ENCODE data around the gene MANSC4. TPM values are rescaled to one million over a fixed set of nuclear protein-coding genes. Genes with fewer than 3 reads are reported as not detected.
A peak's percentile ranks its signal among the peaks of the same experiment; 100 is the strongest.

The MANSC4 gene
- total and polyA plus RNA-seq, 2 of the 13 experiments (the other 11 are each of a cell fraction or from before 2014, with no cell fraction given) = not detected

DNA sequence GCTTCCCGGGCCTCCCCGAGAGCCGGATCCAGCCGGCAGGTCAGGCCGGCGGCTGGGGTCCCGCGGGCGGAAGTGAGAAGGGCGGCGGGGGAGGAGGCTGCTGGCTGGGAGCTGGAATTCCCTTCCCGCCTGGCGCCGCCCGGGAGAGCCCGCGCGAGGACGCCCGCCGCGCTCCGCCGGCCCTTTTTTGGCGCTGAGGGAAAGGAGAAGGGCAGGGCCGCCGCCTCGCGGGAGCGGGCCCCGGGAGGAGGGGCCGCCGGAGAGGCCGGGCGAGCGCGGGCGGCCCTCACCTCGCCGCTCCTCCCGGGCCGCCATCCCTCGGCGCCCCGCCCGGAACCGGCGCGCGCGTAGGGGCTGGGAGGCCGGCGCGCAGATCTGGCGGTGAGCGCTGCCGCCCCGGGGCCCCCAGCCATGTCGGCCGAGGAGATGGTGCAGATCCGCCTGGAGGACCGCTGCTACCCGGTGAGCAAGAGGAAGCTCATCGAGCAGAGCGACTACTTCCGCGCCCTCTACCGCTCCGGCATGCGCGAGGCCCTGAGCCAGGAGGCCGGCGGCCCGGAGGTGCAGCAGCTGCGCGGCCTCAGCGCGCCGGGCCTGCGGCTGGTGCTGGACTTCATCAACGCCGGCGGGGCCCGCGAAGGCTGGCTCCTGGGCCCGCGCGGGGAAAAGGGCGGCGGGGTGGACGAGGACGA lies at the start of gene MANSC4, which contains the start of gene KLHL42 (continued):
- TF ChIP-seq, protein P1, sequence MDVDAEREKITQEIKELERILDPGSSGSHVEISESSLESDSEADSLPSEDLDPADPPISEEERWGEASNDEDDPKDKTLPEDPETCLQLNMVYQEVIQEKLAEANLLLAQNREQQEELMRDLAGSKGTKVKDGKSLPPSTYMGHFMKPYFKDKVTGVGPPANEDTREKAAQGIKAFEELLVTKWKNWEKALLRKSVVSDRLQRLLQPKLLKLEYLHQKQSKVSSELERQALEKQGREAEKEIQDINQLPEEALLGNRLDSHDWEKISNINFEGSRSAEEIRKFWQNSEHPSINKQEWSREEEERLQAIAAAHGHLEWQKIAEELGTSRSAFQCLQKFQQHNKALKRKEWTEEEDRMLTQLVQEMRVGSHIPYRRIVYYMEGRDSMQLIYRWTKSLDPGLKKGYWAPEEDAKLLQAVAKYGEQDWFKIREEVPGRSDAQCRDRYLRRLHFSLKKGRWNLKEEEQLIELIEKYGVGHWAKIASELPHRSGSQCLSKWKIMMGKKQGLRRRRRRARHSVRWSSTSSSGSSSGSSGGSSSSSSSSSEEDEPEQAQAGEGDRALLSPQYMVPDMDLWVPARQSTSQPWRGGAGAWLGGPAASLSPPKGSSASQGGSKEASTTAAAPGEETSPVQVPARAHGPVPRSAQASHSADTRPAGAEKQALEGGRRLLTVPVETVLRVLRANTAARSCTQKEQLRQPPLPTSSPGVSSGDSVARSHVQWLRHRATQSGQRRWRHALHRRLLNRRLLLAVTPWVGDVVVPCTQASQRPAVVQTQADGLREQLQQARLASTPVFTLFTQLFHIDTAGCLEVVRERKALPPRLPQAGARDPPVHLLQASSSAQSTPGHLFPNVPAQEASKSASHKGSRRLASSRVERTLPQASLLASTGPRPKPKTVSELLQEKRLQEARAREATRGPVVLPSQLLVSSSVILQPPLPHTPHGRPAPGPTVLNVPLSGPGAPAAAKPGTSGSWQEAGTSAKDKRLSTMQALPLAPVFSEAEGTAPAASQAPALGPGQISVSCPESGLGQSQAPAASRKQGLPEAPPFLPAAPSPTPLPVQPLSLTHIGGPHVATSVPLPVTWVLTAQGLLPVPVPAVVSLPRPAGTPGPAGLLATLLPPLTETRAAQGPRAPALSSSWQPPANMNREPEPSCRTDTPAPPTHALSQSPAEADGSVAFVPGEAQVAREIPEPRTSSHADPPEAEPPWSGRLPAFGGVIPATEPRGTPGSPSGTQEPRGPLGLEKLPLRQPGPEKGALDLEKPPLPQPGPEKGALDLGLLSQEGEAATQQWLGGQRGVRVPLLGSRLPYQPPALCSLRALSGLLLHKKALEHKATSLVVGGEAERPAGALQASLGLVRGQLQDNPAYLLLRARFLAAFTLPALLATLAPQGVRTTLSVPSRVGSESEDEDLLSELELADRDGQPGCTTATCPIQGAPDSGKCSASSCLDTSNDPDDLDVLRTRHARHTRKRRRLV (CRISPR knock-in tag; IDR thresholded peaks at IDR 0.05) = no peak
- TF ChIP-seq PHF5A (CRISPR knock-in tag; IDR thresholded peaks at IDR 0.05; ENCODE audit: low read depth, unreplicated experiment) (no peak), NFKBIZ (CRISPR knock-in tag; IDR thresholded peaks at IDR 0.05) (no peak), GABPB1 (CRISPR knock-in tag; IDR thresholded peaks at IDR 0.05) (peak; percentile 76), RARA (CRISPR knock-in tag; IDR thresholded peaks at IDR 0.05) (0 out of 2 replicates have a peak, but pooled peaks have one; percentile 37), ZNF431 (CRISPR knock-in tag; IDR thresholded peaks at IDR 0.05; ENCODE audit: borderline replicate concordance, low read depth) (peak; percentile 34; the same call in 1 of the 2 replicates), SAP130 (CRISPR knock-in tag; IDR thresholded peaks at IDR 0.05; ENCODE audit: low read depth) (peak; percentile 53), ZNF605 (CRISPR knock-in tag; IDR thresholded peaks at IDR 0.05) (no peak), RBFOX2 (IDR thresholded peaks at IDR 0.05; ENCODE audit: low read depth, low read length) (peak; percentile 75), POGZ (CRISPR knock-in tag; IDR thresholded peaks at IDR 0.05) (peak; percentile 55; the same call in 1 of the 2 replicates), NR2F1 (CRISPR knock-in tag; IDR thresholded peaks at IDR 0.05) (no peak), ZNF879 (CRISPR knock-in tag; IDR thresholded peaks at IDR 0.05) (no peak; the same call in 1 of the 2 replicates), MTF1 (CRISPR knock-in tag; IDR thresholded peaks at IDR 0.05) (0 out of 2 replicates have a peak, but pooled peaks have one; percentile 48), CAMTA2 (CRISPR knock-in tag; IDR thresholded peaks at IDR 0.05; ENCODE audit: borderline replicate concordance) (no peak; the same call in 1 of the 2 replicates), GABPA (IDR thresholded peaks at IDR 0.05; ENCODE audit: low read depth, low read length) (peak; percentile 34), GABPA (CRISPR knock-in tag; IDR thresholded peaks at IDR 0.05; ENCODE audit: low read depth) (peak; percentile 41; the same call in 1 of the 2 replicates), ZNF138 (CRISPR knock-in tag; IDR thresholded peaks at IDR 0.05; ENCODE audit: low read depth) (no peak)
- TF ChIP-seq, protein P2, sequence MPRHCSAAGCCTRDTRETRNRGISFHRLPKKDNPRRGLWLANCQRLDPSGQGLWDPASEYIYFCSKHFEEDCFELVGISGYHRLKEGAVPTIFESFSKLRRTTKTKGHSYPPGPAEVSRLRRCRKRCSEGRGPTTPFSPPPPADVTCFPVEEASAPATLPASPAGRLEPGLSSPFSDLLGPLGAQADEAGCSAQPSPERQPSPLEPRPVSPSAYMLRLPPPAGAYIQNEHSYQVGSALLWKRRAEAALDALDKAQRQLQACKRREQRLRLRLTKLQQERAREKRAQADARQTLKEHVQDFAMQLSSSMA (CRISPR knock-in tag; IDR thresholded peaks at IDR 0.05) = 0 out of 2 replicates have a peak, but pooled peaks have one; percentile 82
- TF ChIP-seq, protein P3, sequence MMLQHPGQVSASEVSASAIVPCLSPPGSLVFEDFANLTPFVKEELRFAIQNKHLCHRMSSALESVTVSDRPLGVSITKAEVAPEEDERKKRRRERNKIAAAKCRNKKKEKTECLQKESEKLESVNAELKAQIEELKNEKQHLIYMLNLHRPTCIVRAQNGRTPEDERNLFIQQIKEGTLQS (CRISPR knock-in tag; IDR thresholded peaks at IDR 0.05) = no peak
- TF ChIP-seq, protein P4, sequence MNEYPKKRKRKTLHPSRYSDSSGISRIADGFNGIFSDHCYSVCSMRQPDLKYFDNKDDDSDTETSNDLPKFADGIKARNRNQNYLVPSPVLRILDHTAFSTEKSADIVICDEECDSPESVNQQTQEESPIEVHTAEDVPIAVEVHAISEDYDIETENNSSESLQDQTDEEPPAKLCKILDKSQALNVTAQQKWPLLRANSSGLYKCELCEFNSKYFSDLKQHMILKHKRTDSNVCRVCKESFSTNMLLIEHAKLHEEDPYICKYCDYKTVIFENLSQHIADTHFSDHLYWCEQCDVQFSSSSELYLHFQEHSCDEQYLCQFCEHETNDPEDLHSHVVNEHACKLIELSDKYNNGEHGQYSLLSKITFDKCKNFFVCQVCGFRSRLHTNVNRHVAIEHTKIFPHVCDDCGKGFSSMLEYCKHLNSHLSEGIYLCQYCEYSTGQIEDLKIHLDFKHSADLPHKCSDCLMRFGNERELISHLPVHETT (CRISPR knock-in tag; conservative IDR thresholded peaks at IDR 0.05) = peak; percentile 60; the same call in 1 of the 2 replicates
- TF ChIP-seq, protein P5, sequence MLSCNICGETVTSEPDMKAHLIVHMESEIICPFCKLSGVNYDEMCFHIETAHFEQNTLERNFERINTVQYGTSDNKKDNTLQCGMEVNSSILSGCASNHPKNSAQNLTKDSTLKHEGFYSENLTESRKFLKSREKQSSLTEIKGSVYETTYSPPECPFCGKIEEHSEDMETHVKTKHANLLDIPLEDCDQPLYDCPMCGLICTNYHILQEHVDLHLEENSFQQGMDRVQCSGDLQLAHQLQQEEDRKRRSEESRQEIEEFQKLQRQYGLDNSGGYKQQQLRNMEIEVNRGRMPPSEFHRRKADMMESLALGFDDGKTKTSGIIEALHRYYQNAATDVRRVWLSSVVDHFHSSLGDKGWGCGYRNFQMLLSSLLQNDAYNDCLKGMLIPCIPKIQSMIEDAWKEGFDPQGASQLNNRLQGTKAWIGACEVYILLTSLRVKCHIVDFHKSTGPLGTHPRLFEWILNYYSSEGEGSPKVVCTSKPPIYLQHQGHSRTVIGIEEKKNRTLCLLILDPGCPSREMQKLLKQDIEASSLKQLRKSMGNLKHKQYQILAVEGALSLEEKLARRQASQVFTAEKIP (CRISPR knock-in tag; IDR thresholded peaks at IDR 0.05; ENCODE audit: borderline replicate concordance) = no peak
